ENCODE results near the gene OR5J2. TPM values are rescaled to one million over a fixed set of nuclear protein-coding genes. Genes with fewer than 3 reads are reported as not detected.

The OR5J2 gene
- total RNA-seq, 1 experiment from 2014 or later: not detected

DNA sequence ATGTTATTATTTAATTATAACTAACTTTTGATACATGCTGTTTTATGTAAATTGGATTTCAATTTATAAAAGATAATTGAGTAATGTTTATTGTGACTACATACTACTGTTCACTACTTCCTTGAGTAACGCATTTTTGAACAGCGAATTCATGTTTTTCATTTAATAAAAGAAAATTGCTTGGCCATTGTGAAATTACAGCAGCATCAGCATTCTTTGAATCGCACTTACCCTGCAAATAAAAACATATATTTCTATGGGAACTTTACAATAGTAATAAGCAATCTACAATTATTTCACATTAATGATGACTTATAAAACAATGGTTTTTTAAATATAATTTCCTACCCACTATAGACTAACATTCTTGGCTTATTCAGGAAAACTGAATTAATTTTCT, 20.3 kb downstream of the OR5J2 start:
- H3K27me3 ChIP-seq (replicated peaks; ENCODE audit: insufficient read depth, low read depth, low read length, poor library complexity): no peaks in the 10 kb centered on the region
- H3K36me3 ChIP-seq (ENCODE audit: insufficient read depth, low read length, poor library complexity, severe bottlenecking): no peaks in the 10 kb centered on the region
- ChIA-PET CTCF (no interaction called here), POLR2A (ENCODE audit: low non-redundant PET) (no interaction called here)
- H3K27ac ChIP-seq (ENCODE audit: low read depth, low read length, poor library complexity, severe bottlenecking): no peak overlapping the region
- H3K4me3 ChIP-seq (ENCODE audit: low read depth, low read length, poor library complexity, severe bottlenecking): no peak overlapping the region
- no peak for DNase-seq (ENCODE audit: low spot score)
- intact Hi-C loops (cut with micrococcal nuclease; ENCODE audit: unreplicated experiment): no loop called here
- TF ChIP-seq EZH2 (IDR thresholded peaks at IDR 0.05; ENCODE audit: borderline replicate concordance, low read depth, low read length, poor library complexity, severe bottlenecking) (no peak), CTCF (conservative IDR thresholded peaks at IDR 0.05; ENCODE audit: low read depth, low read length) (no peak)
- BruUV-seq (replicated peaks): no TSS peak
- H3K9me3 ChIP-seq (ENCODE audit: low read depth, low read length, poor library complexity, severe bottlenecking): peaks cover 19% of the 10 kb centered on the region
- H3K4me1 ChIP-seq (ENCODE audit: insufficient read depth, low read length, poor library complexity, severe bottlenecking): no peaks in the 10 kb centered on the region

- Histone ChIP-seq H3K27me3 (replicated peaks; ENCODE audit: insufficient read depth, low read depth, low read length, poor library complexity) (no peaks in the 10 kb centered on the region), H3K4me1 (ENCODE audit: insufficient read depth, low read length, poor library complexity, severe bottlenecking) (no peaks in the 10 kb centered on the region), H3K27ac (ENCODE audit: low read depth, low read length, poor library complexity, severe bottlenecking) (no peak overlapping the region), H3K4me3 (ENCODE audit: low read depth, low read length, poor library complexity, severe bottlenecking) (no peak overlapping the region), H3K9me3 (ENCODE audit: low read depth, low read length, poor library complexity, severe bottlenecking) (peaks cover 22% of the 10 kb centered on the region), H3K36me3 (ENCODE audit: insufficient read depth, low read length, poor library complexity, severe bottlenecking) (no peaks in the 10 kb centered on the region)
- POLR2A ChIA-PET (ENCODE audit: low non-redundant PET): no interaction called here
- BruUV-seq (replicated peaks): no TSS peak
- intact Hi-C loops (cut with micrococcal nuclease; ENCODE audit: unreplicated experiment): no loop called here
- TF ChIP-seq CTCF (conservative IDR thresholded peaks at IDR 0.05; ENCODE audit: low read depth, low read length) (no peak), EZH2 (IDR thresholded peaks at IDR 0.05; ENCODE audit: borderline replicate concordance, low read depth, low read length, poor library complexity, severe bottlenecking) (no peak)
- DNase-seq (ENCODE audit: low spot score): no peak
- CTCF ChIA-PET: no interaction called here
These were observed 20.9 kb downstream of the OR5J2 start for GRCh38 chr11:56197367-56197766.

DNA sequence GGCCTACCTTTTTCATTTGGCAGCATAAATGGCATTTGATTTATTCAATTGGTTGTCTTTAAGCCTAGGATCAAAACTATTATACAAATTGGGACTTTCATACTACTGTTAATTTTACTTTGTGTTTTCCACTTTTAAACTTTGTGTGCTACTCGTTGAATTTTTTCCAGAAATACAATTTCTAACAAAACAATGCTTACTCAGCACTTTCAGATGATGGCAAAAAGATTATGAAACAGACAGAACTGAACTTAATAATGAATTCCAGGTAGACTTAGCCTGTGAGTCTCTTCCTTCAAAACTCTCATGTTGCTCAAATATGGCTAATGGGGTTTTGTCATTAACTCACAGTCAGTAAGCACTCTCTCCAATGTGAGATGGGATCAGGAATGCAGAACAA, 31.4 kb downstream of the OR5J2 start:
- H3K36me3 ChIP-seq (ENCODE audit: insufficient read depth, low read length, poor library complexity, severe bottlenecking): no peaks in the 10 kb centered on the region
- CTCF ChIA-PET: no interaction called here
- H3K27ac ChIP-seq (ENCODE audit: low read depth, low read length, poor library complexity, severe bottlenecking): no peak overlapping the region
- no peak for TF ChIP-seq CTCF (conservative IDR thresholded peaks at IDR 0.05; ENCODE audit: low read depth, low read length)
- no peak for TF ChIP-seq EZH2 (IDR thresholded peaks at IDR 0.05; ENCODE audit: borderline replicate concordance, low read depth, low read length, poor library complexity, severe bottlenecking)
- POLR2A ChIA-PET (ENCODE audit: low non-redundant PET): no interaction called here
- no peak overlapping the region for H3K4me3 ChIP-seq (ENCODE audit: low read depth, low read length, poor library complexity, severe bottlenecking)
- no peaks in the 10 kb centered on the region for H3K27me3 ChIP-seq (replicated peaks; ENCODE audit: insufficient read depth, low read depth, low read length, poor library complexity)
- no peaks in the 10 kb centered on the region for H3K4me1 ChIP-seq (ENCODE audit: insufficient read depth, low read length, poor library complexity, severe bottlenecking)
- intact Hi-C loops (cut with micrococcal nuclease; ENCODE audit: unreplicated experiment): no loop called here
- BruUV-seq (replicated peaks): no TSS peak
- no peak for DNase-seq (ENCODE audit: low spot score)
- H3K9me3 ChIP-seq (ENCODE audit: low read depth, low read length, poor library complexity, severe bottlenecking): peaks cover 34% of the 10 kb centered on the region
